Fibroblast of gingiva (primary cell): ENCODE data around the gene ABLIM3.

Experiments
- DNase-seq: peaks from one replicate; pipeline ENCODE4 v3.0.0-alpha.2; 2011; ENCODE audit warnings: low read depth

ABLIM3 gene

DNA sequence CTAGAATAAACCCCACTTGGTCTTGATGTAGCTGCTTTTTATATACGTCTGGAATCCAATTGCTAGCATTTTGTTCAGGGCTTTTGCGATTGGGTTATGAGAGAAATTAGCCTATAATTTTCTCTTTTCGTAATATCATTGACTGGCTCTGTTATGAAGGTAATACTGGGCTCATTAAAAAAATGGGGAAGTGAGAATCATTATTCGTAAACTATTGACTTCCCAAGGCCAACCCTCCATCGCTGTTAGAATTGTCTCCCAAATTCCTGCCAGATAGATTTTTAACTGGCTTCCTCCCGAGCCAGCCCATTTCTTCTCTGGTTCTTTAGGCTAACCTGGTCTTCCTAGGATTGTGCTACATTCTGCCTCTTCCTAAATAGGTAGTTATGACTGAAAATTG is 168.1 kb downstream of the ABLIM3 start:
- no peak for DNase-seq
